Stimulated activated CD8-positive, alpha-beta memory T cell treated with anti-CD3 and anti-CD28 coated beads, Interleukin-4, amount 100 ng/mL, for 24 hours (primary cell): Measurements from ENCODE around the gene PORCN.
A peak's percentile ranks its signal among the peaks of the same experiment; 100 is the strongest.
"Not testable (repeated sequence)": the region's sequence is repeated elsewhere in the genome, so short reads cannot be mapped to it uniquely, and the experiment has no call there.

ENCODE experiments used
- DNase-seq: peaks from one replicate; pipeline ENCODE4 v3.0.0-alpha.2; 2020; ENCODE audit warnings: low read depth

PORCN gene

DNA sequence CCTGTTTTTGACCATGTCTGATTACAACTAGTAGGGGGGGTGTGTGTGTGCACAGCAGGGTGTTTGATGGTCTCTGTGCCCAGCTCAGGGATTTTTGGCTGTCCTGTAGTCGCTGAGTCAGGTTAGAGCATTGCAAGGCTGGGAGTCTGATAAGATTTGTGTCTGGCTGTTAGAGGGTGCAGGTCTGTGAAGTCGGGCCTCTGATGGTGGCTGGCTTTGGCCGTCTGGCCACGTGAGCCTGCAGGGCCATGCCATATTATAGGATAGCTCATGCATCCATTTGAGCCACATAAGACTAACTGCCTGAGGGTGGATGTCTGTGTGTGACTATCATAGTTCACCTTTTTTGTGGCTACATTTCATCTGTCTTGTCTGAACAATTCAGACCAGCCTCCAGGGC is 4.9 kb downstream of the PORCN start:
- no peak for DNase-seq

GRCh38 chrX:48514126-48514806 is 5.5 kb downstream of the PORCN start:
- no peak for DNase-seq

DNA sequence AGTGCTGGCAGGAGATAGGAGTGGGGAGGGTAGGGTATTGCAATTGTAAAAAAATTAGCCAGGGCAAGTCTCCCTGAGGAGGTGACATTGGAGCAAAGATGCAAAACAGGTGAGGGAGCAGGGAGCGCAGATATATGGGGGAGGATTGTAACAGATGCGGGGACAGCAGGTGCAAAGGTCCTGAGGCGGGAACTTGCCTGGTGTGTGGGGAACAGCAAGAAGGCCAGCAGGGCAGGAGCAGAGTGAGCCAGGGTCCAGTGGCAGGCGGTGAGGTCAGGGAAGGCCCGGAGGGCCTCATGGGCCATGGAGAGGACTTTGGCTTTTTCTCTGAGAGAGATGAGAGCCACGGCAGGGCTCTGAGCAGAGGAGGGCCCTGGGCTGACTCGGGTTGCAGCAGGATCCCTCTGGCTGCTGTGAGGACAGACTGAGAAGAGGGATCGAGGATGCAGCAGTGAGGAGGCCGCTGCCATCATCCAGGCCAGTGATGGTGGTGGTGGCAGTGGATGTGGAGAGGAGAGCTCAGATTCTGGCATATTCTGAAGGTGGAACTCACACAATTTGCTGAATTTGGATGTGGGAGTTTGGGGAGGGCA is 6.2 kb downstream of the PORCN start:
- DNase-seq: no peak

DNA sequence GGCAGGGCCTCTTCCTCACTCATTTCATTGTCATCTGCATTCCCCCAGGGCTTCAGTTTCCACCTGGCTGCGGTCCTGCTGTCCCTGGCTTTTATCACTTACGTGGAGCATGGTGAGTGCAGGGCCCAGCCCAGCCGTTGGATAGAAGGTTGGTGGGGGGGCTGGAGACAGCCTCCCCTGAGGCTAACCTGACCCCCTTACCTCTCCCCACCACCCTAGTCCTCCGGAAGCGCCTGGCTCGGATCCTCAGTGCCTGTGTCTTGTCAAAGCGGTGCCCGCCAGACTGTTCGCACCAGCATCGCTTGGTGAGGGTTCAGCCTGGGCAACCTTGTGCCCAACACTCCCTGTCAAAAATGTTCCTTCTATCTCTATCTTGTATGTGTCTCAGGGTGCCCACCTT is 7.0 kb downstream of the PORCN start:
- no peak for DNase-seq

GRCh38 chrX:48516285-48516684 is 7.5 kb downstream of the PORCN start:
- DNase-seq: no peak

DNA sequence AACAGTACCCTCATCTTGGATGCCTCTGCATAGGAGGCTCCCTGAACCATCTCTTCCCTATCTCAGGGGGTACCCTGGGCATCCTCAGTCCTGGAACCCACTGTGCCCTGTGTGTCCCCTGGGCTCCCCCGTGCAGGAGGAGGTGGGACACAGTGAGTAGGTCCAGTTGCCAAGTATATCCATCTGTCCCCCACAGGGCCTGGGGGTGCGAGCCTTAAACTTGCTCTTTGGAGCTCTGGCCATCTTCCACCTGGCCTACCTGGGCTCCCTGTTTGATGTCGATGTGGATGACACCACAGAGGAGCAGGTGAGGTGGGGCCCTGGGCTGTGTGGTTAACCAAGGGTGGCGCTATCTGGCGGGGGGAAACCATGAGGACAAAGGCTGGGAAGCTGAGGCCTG is 8.2 kb downstream of the PORCN start:
- DNase-seq: no peak

DNA sequence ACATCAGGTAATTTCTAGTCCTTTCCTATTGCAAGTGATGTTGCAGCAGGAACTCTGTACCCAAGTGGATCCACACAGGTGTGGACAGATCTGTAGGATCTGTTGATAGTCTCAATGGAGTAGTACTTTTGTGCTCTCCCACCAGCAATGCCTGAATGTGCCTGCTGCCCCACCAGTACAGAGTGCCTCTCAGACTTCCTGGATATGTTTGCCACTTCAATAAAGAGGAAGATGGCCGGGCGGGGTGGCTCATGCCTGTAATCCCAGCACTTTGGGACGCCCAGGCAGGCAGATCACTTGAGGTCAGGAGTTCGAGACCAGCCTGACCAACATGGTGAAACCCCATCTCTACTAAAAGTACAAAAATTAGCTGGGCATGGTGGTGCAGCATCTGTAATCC is 10.7 kb downstream of the PORCN start:
- not testable (repeated sequence) for DNase-seq

DNA sequence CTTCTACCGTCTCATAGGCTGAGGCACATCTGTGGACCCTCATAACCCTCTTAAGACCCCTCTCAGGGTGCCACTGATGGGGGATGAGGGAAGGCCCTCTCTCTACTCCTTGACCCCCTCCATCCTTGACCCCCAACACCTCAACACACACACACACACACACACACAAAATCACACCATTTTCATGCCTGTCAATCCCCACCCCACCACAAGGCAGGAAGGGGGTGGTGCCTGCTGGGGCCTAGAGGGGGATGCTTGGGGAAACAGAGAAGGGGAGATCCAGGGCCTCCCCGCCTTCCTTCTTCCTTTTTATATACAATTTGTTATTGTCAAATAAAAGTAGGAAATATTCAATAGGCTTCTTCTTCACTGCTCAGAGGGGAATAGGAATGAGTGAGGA is 11.7 kb downstream of the PORCN start:
- no peak for DNase-seq

- DNase-seq: no peak
Measured at GRCh38 chrX:48520976-48521352, 12.2 kb downstream of the PORCN start.

DNA sequence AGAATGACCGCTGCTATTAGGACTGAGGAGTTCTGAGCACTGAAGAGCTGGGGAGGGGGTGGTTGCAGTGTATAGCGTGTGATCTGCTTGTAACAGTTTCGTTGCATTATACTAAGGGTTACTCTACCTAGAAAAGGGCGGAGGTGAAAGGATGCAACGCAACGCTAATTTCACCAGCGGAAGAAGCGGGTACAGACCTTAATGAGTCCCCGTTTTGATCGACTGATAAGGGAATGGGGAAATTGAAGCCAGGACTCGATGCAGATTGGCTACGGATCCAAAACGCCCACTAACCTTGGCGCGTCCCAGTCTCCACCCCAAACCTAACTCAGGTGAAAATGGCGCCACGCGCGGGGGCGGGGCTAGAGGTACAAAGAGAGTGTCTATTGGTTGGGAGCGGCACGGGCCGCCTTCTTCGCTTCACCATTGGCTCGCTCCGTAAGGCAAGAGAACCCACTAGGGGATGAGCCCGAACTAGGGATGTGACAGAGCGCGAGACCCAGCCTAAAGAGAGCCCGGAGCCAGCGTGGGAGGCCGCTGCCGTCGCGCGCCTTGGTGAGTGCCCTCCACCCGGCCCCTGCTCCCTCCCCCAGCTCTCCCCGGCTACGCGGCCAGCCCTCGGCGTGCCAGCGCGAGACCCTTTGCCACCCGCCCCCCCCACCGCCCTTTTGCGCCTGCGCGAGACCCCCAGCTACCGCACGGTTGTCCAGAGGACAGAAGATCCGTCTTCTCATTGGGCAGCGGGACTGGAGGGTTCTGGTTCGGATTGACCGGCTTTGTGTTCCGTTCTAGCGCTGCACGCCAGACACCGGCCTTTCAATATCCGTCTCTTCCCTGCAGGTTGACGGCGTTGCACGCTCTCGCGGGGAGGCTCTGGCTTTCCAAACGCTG is 12.8 kb downstream of the PORCN start, which contains the start of gene EBP:
Gene EBP, plus strand, starts transcription at position 456 of the 891 bp plus-strand sequence. CDS start 1,964 bp downstream, outside the sequence.
- DNase-seq: peak; percentile 85

DNA sequence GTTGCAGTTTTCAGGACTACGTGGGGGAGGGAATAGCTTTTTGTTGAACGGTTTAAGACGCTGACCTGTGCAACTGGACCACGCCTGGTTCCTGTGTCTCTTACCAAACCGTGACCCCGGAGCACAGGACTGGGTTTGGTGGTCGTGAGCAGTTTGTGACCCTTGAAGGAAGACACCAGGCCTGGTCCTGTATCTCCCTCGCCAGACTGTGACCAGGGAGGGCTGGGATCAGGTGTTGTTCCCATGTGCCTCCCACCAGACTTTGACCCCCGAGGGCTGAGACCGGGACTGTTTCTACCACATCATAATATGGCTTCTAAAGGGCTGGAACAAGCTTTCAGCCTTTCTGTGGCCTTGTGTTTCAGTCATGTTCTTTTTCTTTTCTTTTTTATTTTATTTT is 13.5 kb downstream of the PORCN start:
- DNase-seq: no peak

DNA sequence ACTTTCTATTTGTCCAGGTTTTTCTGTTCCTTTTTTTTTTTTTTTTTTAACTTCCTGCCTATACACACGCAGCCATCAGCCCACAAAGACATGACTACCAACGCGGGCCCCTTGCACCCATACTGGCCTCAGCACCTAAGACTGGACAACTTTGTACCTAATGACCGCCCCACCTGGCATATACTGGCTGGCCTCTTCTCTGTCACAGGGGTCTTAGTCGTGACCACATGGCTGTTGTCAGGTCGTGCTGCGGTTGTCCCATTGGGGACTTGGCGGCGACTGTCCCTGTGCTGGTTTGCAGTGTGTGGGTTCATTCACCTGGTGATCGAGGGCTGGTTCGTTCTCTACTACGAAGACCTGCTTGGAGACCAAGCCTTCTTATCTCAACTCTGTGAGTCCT is 14.9 kb downstream of the PORCN start:
- DNase-seq: no peak

GRCh38 chrX:48525853-48526252 is 17.1 kb downstream of the PORCN start:
- not testable (repeated sequence) for DNase-seq

DNA sequence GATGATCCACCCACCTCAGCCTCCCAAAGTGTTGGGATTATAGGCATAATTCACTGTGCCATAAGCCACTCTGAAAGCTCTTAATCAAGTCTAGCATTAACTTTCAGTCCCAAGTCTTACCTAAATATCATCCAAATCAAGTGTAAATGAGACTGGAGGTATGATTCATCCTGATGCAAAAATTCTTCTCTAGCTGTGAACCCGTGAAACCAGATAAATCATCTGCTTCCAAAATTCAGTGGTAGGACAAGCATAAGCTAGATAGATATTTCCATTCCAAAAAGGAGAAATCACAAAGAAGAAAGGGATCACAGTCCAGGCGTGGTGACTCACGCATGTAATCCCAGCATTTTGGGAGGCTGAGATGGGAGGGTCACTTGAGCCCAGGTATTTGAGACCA is 21.9 kb downstream of the PORCN start:
- DNase-seq: no peak

GRCh38 chrX:48531358-48531959 is 22.7 kb downstream of the PORCN start:
- DNase-seq: no peak

- no peak for DNase-seq
Measured at GRCh38 chrX:48532161-48532560, 23.4 kb downstream of the PORCN start.

- DNase-seq: no peak
Measured at GRCh38 chrX:48533165-48533564, 24.4 kb downstream of the PORCN start.

DNA sequence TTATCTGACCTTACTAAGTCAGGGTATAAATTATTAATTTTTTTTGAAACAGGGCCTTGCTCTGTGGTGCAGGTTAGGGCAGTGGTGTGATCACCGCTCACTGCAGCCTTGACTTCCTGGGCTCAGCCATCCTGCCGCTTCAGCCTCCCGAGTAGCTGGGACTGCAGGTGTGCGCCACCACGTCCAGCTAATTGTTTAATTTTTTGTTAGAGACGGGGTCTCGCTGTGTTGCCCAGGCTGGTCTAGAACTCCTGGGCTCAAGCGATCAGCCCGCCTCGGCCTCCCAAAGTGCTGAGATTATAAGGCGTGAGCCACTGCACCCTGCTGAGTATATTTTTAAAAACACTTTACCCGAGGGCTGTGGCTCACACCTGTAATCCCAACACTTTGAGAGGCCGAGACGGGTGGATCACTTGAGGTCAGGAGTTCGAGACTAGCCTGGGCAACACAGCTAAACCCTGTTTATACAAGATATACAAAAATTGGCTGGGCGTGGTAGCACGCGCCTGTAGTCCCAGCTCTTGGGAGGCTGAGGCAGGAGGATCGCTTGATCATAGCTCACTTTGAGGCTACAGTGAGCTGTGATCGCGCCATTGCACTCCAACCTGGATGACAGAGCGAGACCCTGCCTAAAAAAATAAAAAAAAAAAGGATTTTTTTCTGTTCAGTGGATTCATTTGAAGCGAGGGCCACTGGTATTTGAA is 30.0 kb downstream of the PORCN start:
- DNase-seq: no peak

DNA sequence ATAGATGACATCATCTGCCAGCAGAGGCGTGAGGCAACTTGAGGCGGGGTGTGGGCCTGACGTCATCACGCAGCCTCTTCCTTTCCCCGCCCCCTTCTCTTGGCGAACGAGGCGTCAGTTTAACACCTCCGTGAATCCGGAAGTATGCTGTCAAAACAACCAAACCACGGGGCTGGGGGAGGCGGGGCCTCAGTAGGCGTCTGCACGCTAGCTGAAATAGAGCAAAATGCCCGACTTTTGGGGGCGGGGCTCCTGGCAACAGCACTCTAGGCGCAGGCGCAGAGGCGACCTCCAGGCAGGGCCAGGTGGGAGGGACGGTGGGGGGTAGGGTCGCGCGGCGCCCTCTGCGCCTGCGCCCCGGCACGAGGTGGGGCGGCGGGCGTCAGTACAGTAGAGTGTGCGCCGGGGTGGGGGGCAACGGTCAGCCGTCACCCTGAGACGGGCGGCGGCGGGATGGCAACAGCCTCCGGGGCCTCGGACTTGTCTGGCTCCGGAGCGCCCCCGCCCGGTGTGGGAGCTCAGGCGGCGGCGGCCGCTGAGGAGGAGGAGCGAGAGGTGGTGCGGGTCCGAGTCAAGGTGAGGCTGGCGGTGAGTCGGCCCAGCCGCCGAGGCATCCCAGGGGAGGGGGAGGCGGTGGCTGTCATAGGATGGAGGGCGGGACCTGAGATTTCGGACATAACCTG is 30.7 kb downstream of the PORCN start, which contains the start of gene TBC1D25:
Gene TBC1D25, plus strand, starts transcription at position 370 of the 683 bp plus-strand sequence. Its CDS starts 84 bp downstream, at position 454.
- DNase-seq: peak; percentile 92

GRCh38 chrX:48540028-48540375 is 31.2 kb downstream of the PORCN start:
- DNase-seq: no peak

GRCh38 chrX:48540480-48540879 is 31.7 kb downstream of the PORCN start:
- no peak for DNase-seq
